Skin epidermis (tissue), 12 donors: ENCODE data around the gene SEMA3F.

ENCODE experiments used
- H3K27ac ChIP-seq, 21 experiments: fragments of 200-600 bp; sonication (generic) in 11 of 21; one replicate each; pipeline ENCODE4 v1.5.0; 2020; ENCODE audit warnings: mild to moderate bottlenecking in 3 of 21, inconsistent platforms in 2 of 21, moderate library complexity in 2 of 21
- H3K4me3 ChIP-seq, 7 experiments: fragments of 200-600 bp; sonication (generic) in 2 of 7; one replicate each; pipeline ENCODE4 v1.5.0; 2020; ENCODE audit warnings: inconsistent platforms in 2 of 7, mild to moderate bottlenecking in 2 of 7, moderate library complexity in 1 of 7

SEMA3F gene

DNA sequence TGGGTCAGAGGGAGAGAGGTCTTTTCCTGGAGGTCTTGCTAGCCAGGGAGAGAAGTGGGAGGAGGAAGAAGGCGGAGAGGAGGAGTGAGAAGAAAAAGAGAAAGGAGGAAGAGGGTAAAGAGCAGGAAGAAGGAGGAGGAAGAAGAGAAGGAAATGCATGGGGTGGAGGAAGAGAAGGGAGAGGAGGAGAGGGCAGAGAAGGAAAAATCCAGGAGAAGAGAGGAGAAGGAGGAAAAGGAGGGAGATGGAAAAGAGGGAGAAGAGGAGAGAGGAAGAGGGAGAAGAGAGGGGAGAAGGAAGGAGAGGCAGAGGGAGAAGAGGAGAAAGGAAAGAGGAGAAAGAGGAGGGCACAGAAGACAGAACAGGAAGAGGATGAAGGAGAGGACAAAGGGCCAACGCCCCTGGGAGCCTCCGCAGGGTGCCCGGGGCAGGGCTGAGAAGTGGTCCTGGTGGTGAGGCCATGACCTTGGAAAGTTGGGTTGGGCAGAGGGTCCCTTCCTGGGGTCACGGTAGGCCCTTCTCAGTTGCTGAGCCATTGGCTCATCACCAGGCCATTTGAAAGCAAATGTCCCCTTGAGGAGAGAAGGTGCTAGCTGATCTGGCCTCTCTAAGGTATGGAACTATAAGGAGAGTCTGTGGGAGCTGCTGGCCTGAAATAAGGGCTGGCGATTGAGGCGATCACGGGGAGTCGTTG lies 1.2 kb upstream of the SEMA3F start:
- Histone ChIP-seq H3K27ac (peak overlapping the region in 2 of 21 experiments; percentile 72 to 90), H3K4me3 (peak overlapping the region in 4 of 7 experiments; percentile 49 to 76 (median 68))

DNA sequence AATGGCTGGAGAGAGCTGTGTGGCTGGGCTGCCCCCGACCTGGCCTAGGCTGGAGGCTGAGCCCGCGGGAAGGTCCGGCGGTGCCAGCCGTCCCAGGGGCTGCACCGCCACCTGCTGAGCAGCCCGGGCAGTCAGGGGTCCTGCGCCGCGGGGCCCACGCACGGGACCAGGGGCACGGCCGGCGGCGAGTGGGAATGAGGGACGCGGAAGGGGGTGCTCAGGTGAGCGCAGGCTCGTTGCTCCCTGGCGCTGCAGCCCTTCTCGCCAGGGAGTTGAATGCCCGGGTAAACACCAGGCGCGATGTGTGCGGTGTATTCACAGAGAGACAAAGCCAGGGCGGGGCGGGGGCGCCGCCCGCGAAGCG lies 666 bp upstream of the SEMA3F start:
- Histone ChIP-seq H3K27ac (peak overlapping the region in 4 of 21 experiments; percentile 16 to 90 (median 76)), H3K4me3 (peak overlapping the region; percentile 48 to 76 (median 65))

DNA sequence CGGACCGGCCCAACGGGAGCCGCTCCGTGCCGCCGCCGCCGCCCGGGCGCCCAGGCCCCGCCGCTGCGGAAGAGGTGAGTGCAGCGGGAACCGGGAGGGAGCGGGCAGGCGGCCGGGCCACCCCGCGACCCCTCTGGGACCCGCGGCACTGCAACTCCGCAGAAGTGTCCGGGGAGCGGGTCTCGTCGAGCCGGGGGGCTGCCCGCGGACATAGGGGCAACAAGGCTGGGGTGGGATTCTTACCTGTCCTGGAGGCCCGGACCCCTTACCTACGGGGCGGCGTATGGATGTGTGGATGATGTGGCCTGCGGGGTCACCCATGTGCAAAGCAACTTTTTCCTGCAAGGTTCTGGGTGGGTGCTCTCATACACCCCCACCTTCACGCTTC lies 361 bp downstream of the SEMA3F start:
- Histone ChIP-seq H3K4me3 (peak overlapping the region; percentile 48 to 76 (median 65)), H3K27ac (peak overlapping the region; percentile 50 to 90 (median 80))

DNA sequence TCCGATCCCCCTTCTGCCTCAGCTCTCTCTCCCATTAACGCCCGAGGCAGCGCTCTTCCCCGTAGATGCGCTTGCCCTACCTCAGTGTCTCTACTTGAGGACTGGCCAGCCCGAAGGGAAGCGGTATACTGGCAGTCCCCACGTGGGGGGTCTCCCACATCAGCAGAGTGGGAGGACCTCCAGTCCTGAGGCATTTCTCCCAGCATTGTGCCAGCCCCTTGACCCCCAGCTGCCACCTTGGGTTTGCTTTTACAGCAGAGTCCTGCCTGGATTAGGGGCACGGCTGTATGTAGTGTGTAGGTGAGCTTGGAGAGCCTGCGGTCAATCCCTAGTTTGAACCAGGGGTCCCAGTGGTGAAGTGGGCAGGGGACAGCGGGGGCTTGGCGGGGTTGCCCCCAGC lies 767 bp downstream of the SEMA3F start:
- Histone ChIP-seq H3K4me3 (peak overlapping the region; percentile 48 to 76 (median 65)), H3K27ac (peak overlapping the region in 20 of 21 experiments; percentile 50 to 90 (median 80))

DNA sequence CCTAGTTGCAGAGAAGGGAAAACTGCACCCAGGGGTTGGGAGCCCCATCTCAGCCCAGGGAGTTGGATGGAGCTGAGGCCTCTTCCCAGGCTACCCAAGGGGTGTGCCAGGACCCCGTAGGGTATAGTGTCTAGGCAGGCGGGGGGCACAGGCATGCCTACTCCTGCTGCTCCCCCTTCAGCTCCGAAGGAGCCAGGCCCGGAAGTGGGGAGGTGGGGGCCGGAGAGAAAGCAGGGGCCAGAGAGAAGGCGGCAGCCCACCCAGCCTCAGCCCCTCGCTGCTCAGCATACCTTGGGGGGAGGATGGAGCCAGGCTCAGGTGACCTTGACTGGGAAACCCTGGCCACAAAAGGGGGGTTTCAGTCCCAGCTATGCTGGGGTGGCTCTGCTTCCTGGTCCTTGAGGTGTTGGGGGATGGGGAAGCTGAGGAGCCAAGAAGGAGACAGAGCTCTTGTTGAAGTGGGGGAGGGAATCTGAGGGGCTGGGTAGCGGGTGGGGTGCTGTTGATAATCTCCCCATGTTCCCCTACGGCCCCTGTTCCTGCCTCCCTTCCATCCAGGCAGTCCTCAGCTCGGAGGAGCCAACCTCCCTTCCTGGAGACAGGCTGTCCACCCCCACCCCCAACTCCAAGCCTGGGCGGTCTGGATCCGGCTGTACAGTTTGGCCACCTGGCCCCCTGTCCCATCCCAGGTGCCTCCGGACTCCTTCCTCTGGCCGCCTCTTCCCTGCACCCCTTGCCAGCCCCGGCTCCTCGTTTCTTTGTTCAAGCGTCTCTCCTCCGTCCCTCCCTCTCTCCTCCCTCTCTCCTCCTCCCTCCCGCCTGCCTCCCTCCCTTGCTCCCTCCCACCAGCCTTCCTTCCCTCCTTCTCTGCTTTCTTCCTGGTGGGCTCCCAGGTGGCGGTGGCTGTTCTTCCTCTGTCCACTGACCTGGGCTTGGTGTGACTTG lies 1.7 kb downstream of the SEMA3F start:
- Histone ChIP-seq H3K4me3 (peak overlapping the region; percentile 48 to 76 (median 65)), H3K27ac (peak overlapping the region in 20 of 21 experiments; percentile 50 to 90 (median 80))

DNA sequence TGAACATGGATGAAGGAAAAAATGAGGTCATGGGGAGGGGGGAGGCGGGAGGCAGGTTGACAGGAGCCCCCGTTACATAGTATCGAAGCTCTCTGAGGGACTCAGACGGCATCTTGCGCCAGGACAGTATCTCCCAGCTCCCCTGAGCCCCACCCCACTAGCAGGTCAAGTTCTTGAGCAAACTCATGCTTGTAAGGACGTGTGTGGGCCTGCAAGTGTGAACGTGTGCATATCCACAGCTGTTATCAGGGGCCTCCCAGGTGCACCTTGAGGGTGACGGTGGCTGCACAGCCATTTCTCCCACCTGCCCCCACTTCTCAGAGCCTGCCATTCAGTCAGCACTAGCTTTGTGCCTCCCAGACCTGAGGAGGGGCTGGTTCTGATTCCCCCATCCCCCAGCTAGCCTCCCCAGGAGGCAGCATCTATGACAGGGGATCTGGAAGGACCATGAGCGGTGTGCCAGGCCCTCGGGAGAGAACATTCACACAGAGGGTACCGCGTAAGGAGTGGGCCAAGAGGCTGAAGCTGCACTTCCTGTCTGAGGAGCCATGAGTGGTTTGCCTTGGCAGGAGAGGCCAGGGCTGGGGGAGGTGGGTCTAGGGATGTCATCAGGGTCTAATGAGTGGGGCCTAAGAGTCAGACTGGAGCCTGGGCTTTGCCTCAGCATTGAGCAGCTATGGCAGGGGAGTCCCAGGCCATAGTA lies 2.9 kb downstream of the SEMA3F start:
- Histone ChIP-seq H3K27ac (peak overlapping the region in 18 of 21 experiments; percentile 58 to 90 (median 80)), H3K4me3 (peak overlapping the region in 6 of 7 experiments; percentile 48 to 76 (median 68))

DNA sequence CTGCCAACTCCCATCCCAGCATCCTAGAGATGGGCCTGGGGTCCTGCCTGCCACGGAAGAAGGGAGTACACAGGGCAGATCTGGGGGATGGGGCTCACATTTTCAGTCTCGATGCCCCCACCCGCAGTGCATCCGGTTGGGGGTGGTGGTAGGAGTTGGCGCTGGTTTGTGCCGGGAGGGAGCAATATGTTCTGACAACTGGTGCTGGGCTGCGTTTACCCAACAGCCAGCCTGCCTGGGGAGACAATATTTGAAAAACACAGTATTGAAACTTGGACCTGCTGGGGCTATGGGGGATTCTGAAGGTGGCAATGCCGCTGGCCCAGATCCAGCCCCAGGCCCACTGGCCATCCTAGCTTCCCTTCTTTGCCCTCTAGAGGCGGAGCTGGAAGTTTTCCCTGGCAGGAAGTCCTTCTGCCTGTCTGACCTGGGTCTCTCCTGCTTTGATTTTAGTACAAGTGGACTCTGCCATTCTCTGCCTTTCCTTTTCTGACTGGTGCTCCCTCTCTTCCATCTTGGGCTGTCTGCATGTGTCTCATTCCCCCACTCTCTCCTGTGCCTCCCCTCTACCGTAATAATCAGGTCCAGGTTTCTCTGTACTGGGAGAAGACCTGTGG lies 3.5 kb downstream of the SEMA3F start:
- Histone ChIP-seq H3K4me3 (peak overlapping the region in 1 of 7 experiments; percentile 65), H3K27ac (peak overlapping the region in 19 of 21 experiments; percentile 28 to 90 (median 80))

GRCh38 chr3:50160561-50160983 lies 5.4 kb downstream of the SEMA3F start:
- peak overlapping the region in 17 of 21 experiments; percentile 25 to 85 (median 67) for H3K27ac ChIP-seq
- H3K4me3 ChIP-seq = no peak overlapping the region

DNA sequence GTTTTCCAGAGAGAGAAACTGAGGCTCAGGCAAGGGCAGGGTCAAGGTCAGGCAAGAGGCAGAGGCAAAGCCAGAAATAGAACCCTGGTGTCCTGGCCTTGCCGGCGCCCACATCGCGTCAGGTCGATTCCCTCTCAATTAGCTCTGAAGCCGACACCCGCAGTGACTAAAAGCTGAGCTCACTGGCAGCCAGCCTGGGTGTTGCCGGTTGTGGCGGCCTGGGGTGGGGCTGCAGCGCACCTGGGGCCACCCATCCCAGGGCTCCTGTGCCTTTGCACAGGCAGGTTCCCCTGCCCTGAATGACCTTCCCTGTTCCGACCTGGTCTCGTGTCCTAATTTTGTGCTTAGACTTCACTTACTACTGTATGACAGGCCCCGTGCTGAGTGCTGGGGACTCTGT lies 6.2 kb downstream of the SEMA3F start:
- Histone ChIP-seq H3K4me3 (no peak overlapping the region), H3K27ac (peak overlapping the region in 19 of 21 experiments; percentile 25 to 85 (median 68))

GRCh38 chr3:50162034-50162883 lies 7.1 kb downstream of the SEMA3F start:
- H3K4me3 ChIP-seq = no peak overlapping the region
- peak overlapping the region in 15 of 21 experiments; percentile 3 to 85 (median 72) for H3K27ac ChIP-seq

DNA sequence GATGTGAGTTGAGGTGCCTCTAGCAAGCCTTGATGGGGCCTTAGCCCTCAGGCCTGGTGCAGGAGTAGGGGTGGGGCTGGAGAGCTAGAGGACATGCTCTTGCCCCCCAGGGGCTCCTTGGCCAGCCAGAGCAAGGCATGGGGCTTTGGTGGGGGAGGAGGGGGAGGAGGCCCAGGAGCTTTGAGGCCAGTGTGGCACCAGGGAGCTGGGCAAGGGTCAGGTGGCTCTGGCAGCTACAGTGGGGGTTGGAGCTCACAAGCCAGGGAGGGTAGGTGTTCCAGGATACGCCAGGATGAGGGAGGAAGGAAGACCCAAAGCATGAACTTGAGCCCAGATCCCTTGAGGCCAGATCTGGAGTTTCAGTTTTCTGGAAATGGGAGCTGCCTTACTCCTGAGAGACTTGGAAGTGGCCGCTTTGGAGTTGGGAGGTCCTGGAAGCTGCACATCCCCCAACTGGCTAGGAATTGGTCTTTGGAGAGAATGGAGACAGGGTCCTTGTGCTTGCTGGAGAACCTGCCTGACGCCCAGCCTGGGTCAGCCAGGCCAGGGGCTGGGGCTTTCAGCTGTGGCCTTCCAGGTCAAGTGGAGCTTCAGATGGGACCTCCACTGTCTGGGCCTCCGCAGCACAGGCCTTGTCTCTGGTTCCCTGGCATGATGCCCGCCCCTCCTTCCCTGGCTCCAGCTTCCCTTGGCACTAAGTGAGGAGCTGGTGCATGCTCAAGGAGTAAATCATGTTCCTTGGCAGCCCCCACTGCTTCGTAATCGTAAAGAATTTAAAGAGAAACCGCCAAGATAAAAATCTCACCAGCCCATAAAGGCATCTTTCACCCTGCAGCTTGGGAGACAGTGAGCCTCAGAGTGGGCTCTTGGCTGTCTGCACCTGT lies 8.7 kb downstream of the SEMA3F start:
- Histone ChIP-seq H3K4me3 (no peak overlapping the region), H3K27ac (peak overlapping the region in 19 of 21 experiments; percentile 24 to 85 (median 72))

DNA sequence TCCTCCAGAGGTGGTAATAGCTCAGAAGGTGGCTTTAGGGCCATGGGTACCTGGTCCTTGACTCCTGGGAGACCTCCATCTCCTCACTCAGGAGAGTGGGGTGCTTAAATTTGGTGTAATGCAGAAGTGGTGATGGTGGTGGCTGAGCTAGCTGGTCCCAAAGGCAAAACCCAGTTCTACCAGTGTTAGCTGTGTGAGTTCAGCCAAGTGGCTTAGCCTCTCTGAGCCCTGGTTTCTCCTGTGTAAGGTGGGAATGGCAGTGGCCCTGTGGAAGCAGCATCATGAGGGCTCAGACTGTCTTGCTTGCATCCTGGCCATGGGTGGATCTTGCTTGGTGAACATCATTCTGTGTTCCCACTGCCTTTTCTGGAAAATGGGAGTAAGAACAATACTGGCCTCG lies 9.4 kb downstream of the SEMA3F start:
- Histone ChIP-seq H3K27ac (peak overlapping the region in 18 of 21 experiments; percentile 3 to 85 (median 73)), H3K4me3 (no peak overlapping the region)

DNA sequence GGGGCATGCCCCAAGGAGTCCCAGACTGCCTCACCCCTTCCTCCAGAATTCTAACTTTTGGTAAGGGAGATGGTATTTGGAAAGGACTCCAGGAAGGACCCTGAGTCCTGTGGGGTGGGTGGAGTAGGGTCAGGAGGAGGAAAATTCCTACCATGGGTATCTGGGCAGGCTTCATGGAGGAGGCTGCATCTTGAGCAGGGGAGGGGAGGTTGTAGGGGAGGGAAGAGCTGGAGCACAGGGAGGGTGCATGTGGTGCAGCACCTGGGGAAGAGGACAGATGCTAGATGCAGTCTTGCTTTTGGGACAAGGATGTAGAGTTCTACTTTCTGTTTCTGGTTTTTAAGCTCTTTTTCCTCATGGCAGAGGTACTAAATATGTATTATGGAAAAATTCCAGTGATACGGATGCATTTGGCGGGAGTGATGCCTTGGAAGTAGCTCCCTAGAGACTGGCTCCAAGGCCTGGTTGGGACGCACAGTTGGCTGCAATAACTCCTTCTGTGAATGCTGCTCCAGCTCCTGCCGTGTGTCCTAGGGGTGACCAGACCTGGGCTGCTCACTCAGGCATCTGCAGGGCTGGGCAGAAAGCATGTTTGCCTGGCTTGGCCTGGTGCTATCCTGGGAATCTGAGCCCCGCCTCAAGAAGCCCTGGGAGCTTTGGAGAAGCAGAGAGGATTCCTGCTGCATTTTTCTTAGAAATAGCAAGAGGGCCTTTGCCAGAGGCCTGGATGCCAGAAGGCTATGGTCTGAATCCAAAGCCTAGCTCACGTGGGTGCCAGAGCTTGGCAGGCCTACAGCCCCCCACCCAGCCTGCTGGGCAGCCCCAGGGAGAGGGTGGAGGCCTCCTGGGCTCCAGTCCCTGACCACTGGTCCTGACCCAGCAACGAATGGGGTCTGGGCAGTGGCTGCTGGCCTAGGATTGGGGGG lies 10.1 kb downstream of the SEMA3F start:
- H3K4me3 ChIP-seq = no peak overlapping the region
- H3K27ac ChIP-seq = peak overlapping the region in 18 of 21 experiments; percentile 19 to 85 (median 76)

DNA sequence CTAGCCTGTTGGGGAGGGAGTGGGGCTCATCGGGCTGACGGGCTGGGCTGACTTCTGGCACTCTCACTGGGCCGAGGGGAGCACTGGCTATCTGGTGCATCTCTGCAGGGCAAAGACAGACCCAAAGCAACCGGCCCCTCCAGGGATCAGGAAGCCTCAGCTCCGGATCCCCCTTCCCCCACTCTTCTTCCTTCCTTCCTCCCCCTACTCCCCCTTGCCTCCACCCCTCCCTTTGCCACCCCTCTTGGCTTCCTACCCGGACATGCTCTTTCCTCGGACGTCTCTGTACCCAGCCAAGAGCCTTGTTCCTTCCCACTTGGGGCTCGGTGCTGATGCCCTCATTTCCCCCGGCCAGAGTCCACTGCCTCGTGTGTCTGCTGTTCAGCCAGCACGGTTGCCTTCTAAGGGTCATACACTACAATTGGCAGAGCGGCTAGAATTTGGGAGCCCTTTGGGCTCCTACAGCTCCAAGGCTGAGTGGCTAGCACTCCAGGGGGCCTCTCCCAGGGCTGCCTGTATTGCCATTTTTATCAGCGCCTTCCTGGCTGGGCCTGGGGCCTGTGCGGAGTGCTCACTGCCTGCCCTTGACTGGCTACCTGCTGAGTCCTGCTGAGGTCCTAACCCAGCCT lies 10.9 kb downstream of the SEMA3F start:
- Histone ChIP-seq H3K4me3 (no peak overlapping the region), H3K27ac (peak overlapping the region in 19 of 21 experiments; percentile 10 to 85 (median 75))

GRCh38 chr3:50166620-50167019 lies 11.5 kb downstream of the SEMA3F start:
- Histone ChIP-seq H3K4me3 (no peak overlapping the region), H3K27ac (peak overlapping the region in 20 of 21 experiments; percentile 2 to 85 (median 74))
